GM12874 (cell line): ENCODE data around the gene IL2RA.

Experiments
- TF ChIP-seq, protein P1 (sequence below): IDR thresholded peaks from 2 replicates; pipeline ENCODE4 v1.5.1; 2011; ENCODE audit warnings: low read depth, mild to moderate bottlenecking, control low read depth, low read length, moderate library complexity; ENCODE audit not compliant: insufficient read depth

The IL2RA gene

DNA sequence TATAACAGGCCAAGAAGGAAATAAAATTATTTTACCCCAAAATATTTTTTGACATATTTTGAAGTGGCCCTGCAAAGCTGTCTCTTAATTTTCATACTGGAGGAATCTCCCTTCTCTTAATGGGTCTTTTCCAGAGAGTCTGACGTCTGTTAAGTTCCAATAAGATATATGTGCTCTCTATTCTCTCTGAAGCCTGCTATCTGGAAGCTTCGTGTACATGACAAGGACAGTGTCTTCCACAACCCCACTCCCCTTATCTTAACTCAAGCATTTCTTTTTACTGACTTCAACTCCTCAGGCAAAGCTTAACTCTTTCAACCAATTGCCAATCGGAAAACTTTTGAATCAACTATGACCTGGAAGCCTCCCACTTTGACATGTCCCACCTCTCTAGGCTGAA lies 55.6 kb downstream of the IL2RA start:
- TF ChIP-seq, protein P1, sequence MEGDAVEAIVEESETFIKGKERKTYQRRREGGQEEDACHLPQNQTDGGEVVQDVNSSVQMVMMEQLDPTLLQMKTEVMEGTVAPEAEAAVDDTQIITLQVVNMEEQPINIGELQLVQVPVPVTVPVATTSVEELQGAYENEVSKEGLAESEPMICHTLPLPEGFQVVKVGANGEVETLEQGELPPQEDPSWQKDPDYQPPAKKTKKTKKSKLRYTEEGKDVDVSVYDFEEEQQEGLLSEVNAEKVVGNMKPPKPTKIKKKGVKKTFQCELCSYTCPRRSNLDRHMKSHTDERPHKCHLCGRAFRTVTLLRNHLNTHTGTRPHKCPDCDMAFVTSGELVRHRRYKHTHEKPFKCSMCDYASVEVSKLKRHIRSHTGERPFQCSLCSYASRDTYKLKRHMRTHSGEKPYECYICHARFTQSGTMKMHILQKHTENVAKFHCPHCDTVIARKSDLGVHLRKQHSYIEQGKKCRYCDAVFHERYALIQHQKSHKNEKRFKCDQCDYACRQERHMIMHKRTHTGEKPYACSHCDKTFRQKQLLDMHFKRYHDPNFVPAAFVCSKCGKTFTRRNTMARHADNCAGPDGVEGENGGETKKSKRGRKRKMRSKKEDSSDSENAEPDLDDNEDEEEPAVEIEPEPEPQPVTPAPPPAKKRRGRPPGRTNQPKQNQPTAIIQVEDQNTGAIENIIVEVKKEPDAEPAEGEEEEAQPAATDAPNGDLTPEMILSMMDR, result no peak

DNA sequence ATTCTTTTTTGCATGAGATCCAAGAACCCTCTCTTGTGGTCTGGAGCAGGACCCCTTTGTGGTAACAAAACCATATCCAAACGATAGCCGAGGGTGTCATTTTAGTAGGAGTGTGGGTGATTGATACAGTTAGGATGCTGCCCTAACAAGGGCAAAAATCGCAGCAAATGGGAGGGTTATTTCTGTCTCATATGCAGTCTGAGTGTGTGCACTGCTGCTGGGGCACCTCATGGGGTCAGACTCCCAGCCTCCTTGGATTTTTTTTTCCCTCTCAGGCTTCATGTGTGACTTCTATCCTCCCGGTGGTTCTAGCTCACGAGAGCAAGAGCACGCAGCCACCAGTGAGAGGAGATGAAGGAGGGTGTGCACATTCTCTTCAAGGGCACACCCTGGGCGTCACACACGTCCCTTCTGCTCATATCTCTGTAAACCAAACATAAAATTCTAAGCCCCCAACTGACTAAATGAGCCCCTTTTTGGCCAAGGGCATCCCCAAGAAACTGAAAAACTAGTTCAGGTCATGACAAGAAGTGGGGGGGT lies 56.2 kb downstream of the IL2RA start:
- TF ChIP-seq, protein P1, result no peak

DNA sequence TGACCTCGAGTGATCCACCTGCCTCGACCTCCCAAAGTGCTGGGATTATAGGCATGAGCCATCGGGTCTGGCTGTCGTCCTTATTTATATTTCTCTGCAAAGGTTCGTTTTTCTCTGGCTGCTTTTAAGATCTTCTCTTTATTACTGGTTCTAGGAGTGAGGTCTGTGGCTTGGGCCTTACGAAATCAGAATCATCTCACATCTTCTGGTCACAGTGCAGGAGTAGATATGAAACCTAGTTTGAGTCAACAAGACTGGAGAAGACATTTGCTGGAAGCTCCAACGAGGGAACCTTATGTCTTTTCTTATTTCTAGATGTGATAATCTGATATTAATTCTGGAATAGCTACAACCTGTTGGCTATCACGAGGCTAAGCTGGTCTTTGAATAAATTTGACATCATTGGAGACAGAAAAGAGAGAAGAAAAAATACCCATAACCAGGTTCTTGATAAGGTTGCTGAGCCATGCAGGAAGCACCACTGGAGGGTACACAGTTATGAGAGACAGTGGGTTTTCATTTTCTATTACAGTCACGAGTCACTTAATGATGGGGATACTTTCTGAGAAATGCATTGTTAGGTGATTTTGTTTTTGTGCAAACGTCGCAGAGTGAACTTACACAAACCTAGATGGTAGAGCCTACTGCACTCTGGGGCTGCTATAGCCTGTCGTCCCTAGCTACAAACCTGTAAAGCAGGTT lies 59.2 kb downstream of the IL2RA start:
- TF ChIP-seq, protein P1, result no peak

DNA sequence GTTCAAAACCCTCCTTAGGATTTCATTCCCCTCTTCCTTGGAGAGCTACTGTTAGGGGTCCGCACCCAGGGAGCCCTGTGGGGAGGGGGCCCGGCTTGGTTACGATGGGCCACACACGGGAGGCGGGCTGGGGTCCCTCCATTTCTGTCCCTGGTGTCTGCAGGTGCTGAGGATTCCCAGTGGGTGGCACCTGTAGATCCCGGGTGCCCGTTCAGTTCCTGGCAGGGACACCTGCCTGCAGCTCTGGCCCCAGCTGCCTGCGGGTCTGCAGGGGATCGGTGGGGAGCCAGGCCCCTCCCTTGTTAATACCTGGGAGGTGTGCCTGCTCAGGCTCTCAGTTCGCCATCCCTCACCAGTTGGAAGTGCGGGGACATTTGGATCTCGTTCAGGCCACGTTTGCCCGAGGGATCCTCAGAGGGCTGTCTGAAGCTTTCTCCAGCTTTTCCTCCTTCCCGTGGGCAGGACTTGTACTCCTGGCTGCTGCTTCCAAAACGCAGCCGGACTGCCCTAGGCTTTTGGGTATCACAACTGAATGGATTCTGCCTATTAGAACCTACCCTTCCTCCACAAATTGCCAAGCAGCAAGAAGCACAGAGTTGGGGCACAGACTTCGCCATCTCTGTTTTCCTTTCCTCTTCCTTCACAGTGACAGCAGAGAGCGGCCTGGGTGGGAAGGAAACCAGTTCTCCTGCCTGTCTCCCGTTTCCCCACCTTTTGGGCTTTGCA lies 62.6 kb downstream of the IL2RA start:
- TF ChIP-seq, protein P1, result no peak

DNA sequence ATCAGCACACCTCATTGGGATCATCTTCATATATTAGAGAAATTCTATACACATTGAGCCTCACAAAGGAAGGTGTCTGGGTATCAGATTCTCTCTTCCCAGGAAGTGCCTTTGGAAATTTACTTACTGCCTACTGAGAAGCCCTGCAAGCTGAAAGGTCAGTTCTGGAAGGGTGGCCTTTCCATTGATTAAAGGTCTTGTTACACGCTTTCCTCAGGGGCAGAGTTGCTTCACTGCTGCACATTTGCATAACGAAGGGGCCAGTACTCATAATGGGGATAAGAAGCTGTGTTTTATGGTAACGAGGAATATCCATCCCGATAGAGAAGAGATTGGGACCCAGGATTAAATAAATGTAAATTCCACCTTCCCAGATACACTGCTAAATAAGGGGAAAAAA lies 65.5 kb downstream of the IL2RA start:
- TF ChIP-seq, protein P1, result no peak

DNA sequence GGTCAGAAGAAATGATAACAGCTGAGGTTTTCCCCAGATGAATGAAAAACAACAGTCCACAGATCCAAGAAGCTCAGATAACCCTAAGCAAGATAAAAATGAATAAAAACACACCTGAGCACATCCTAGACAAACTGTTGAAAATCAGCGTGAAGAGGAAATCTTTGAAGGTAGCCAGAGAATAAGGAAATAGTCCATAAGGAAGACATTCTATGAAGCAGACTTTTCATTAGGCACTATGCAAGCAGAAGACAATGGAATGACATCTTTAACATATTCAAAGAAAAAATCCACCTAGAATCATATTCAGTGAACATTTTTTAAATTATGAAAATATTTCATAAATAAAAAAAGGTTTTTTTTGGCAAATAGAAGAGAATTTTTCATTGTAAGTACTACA lies 69.8 kb downstream of the IL2RA start:
- TF ChIP-seq, protein P1, result no peak

DNA sequence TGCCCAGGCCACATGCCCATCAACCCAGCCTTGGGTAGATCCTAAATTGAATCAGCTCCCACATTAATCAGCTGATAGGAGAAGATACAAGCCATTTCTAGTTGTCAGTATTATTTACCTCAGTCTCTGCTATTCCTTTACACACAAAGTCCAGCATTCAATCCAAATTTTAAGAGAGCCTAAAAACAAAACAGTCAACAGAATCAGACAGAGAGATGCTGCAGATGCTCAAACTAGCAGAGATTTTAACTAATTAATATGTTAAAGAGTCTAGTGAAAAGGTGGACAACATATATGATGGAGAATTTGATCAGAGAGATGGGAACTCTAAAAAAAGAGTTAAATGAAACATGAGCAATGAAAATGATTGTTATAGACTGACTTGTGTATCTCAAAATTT lies 70.5 kb downstream of the IL2RA start:
- TF ChIP-seq, protein P1, result no peak
